ENCODE measurements around the gene FFAR3.
"Not testable (repeated sequence)": the region's sequence is repeated elsewhere in the genome, so short reads cannot be mapped to it uniquely, and the experiment has no call there.

The FFAR3 gene

DNA sequence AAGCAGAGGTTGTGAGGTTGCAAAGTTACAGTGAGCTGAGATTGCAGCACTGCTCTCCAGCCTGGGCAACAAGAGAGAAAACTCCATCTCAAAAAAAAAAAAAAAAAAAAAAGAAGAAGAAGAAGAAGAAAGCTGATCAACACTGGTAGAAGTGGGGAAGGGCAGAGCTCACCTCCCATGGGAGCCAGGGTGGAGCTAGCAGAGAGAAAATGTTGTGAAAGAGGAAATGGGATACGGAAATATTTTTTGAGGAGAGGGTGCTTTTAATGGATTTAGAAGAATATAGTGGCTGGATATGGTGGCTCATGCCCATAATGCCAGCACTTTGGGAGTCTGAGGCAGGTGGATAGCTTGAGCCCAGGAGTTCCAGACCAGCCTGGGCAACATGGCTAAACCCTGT is 19.4 kb downstream of the FFAR3 start:
- no peak for DNase-seq (ENCODE audit: low read depth in 2 of 2)

DNA sequence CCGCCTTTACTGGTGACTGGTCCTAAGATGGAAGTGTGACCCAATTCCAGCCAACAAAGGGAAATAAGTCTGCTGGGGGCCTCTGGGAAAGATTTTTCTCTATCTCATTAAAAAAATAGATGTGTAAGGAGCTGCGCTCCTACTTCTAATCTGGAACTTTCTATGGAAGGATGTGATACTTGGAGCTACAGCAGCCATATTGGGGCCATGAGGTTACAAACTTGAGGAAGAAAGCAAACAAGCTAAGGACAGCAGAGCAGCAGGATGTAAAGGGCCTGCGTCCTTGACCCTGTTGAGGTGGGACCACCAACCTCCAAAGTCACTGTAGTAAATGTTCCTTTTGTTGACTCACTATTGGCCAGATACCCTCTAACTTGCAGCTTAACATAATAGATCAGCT is 20.1 kb downstream of the FFAR3 start:
- no peak for DNase-seq (ENCODE audit: low read depth in 2 of 2)

DNA sequence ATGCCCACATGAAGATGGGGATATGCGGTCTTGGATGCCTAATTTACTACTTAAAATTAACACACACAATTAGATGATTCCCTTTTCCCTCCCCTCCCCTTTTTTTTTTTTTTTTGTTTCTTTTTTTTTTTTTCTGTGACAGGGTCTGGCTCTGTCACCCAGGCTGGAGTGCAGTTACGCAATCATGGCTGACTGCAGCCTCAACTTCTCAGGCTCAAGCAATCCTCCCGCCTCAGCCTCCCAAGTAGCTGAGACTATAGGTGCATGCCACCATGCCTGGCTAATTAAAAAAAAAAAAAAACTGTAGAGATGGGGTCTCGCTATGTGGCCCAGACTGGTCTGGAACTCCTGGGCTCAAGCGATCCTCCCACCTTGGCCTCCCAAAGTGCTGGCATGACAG is 21.3 kb downstream of the FFAR3 start:
- DNase-seq (ENCODE audit: low read depth in 2 of 2), result not testable (repeated sequence)

DNA sequence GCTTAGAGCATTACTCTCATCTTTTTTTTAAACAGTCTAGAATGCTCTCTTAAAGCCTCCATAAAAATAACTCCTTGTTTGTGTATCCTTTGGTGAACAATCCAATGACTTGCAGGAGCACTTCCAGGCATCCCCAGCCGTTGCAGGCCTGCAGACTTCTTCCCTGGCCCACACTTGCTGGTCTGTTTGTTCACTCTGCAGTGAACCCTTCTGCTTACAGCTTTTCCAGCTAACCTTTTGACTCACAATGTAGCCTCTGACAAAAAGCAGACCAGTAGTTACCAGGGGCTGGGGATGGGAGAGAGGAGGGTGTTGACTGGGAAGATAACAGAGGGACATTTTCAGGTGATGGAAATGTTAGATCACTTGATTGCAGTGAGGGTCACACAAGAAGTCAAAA is 21.7 kb downstream of the FFAR3 start:
- no peak for DNase-seq (ENCODE audit: low read depth in 2 of 2)

DNA sequence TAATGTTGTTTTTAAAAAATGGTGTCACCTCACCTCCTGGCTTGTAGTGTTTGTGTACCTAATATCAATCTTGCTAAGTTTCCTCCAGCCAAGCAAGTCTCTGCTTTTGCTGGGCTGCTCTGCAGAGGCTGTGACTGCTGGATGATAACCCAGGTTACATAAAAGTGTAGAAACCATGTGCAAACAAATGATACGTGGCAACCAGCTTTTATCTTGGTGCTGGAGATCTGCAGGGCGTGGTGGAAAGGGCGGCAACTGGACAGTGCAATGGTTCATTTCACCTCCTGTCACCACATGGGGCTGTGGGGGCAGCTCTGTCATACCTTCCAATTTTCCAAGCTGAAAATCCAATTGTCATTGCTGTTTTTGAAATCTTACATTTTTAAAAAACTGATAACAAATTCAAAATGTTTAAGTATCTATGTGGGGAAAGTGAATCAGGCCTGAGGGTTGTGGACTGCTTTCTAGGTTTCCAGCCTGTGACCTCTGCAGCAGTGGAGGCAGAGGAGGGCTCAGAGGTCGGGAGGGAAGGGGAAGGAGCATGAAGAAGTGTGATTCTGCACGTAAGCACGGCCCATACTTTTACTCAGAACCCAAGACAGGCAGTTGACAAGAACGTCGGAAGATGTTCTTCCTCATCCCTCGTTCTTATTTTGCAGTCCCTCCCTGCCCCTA is 22.3 kb downstream of the FFAR3 start:
- DNase-seq (ENCODE audit: low read depth in 2 of 2), result no peak

- no peak for DNase-seq (ENCODE audit: low read depth in 2 of 2)
These were observed 23.1 kb downstream of the FFAR3 start for GRCh38 chr19:35381318-35381717.

DNA sequence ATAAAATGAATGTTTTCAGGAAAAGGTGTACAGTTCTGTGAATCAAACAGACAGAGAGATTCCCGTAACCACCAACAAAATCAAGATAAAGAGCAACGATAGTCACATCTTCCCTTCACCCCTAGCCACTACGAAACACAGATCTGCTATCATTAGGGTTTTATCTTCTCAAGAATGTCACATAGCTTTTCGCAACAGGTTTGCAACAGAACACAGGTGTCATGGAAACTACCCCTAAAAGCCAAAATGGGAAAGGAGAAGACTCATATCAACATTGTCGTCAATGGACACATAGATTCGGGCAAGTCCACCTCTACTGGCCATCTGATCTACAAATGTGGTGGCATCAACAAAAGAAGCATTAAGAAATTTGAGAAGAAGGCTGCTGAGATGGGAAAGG is 23.7 kb downstream of the FFAR3 start:
- no peak for DNase-seq (ENCODE audit: low read depth in 2 of 2)

DNA sequence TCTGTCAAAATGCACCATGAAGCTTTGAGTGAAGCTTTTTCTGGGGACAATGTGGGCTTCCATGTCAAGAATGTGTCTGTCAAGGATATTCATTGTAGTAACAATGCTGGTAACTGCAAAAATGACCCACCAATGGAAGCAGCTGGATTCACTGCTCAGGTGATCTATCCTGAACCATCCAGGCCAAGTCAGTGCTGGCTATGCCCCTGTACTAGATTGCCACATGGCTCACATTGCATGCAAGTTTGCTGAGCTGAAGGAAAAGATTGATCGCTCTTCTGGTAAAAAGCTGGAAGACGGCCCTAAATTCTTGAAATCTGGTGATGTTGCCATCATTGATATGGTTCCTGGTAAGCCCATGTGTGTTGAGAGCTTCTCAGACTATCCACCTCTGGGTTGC is 25.3 kb downstream of the FFAR3 start:
- no peak for DNase-seq (ENCODE audit: low read depth in 2 of 2)

- DNase-seq (ENCODE audit: low read depth in 2 of 2), result no peak
These were observed 30.2 kb downstream of the FFAR3 start for GRCh38 chr19:35388277-35389054.

DNA sequence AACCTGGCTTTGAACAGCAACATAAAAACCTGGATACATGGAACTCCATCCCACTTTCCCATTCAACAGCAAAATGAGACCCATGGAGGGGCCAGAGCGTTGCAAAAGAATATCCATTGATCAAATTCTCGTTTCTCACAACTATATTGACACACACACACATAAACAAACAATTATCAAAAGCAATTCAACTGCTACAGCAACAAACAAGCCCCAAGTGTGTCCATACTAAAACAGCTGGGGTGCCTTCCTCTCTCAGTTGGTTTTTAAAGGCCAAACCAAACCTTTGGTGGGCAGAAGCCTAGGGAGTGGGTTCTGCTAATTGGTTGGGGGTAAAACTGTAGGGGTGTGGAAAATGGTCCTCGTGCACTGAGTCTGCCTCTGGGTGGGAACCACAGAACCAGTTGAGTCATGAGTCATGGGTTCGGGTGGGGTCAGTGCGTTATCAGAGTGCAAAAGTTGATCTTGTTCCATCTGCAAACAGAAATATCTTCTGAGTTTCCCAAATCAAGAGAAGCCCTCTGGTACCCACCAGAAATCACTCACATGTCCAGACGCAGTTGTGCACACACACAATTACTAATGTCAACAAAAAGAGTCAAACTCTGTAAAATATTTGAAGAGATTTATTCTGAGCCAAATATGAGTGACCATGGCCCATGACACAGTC is 31.1 kb downstream of the FFAR3 start:
- DNase-seq (ENCODE audit: low read depth in 2 of 2), result no peak

DNA sequence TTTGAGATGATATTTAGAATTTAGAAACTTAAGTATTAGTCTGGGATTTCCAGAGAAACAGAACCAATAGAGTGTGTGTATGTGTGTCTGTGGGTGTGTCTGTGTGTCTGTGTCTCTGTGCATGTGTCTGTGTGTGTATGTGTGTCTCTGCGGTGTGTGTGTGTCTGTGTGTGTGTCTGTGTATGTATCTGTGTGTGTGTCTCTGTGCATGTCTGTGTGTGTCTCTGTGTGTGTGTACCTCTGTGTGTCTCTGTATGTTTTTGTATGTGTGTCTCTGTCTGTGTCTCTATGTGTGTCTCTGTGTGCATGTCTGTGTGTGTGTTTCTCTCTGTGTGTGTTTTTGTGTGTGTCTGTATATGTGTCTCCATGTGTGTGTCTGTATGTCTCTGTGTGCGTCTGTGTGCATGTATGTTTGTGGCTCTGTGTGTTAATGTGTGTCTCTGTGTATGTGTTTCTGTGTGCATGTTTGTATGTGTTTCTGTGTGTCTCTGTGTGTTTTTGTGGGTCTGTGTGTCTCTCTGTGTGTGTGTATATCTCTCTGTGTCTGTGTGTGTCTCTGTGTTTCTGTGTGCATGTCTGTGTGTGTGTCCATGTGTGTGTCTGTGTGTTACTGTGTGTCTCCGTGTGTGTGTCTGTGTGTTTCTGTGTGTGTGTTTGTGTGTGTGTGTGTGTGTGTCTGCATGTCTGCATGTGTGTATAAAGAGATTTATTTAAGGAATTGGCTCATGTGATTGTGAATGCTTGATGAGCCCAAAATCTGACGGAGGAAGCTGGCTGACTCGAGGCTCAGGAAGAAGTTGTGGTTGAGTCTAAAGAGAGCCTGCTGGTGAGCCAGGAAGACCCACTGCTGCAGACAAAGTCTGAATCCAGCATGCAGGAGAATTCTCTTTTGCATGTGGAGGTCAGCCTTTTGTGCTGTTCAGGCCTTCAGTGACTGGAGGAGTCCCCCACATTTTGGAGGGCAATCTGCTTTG is 34.8 kb downstream of the FFAR3 start:
- DNase-seq (ENCODE audit: low read depth in 2 of 2), result no peak

GRCh38 chr19:35395382-35396199 is 37.3 kb downstream of the FFAR3 start:
- DNase-seq (ENCODE audit: low read depth in 2 of 2), result no peak

GRCh38 chr19:35396240-35396885 is 38.1 kb downstream of the FFAR3 start:
- DNase-seq (ENCODE audit: low read depth in 2 of 2), result no peak

GRCh38 chr19:35397064-35397463 is 38.8 kb downstream of the FFAR3 start:
- DNase-seq (ENCODE audit: low read depth in 2 of 2), result no peak

- DNase-seq (ENCODE audit: low read depth in 2 of 2), result no peak
These were observed 40.3 kb downstream of the FFAR3 start for GRCh38 chr19:35398570-35398969.

GRCh38 chr19:35399231-35399630 is 41.0 kb downstream of the FFAR3 start:
- no peak for DNase-seq (ENCODE audit: low read depth in 2 of 2)

DNA sequence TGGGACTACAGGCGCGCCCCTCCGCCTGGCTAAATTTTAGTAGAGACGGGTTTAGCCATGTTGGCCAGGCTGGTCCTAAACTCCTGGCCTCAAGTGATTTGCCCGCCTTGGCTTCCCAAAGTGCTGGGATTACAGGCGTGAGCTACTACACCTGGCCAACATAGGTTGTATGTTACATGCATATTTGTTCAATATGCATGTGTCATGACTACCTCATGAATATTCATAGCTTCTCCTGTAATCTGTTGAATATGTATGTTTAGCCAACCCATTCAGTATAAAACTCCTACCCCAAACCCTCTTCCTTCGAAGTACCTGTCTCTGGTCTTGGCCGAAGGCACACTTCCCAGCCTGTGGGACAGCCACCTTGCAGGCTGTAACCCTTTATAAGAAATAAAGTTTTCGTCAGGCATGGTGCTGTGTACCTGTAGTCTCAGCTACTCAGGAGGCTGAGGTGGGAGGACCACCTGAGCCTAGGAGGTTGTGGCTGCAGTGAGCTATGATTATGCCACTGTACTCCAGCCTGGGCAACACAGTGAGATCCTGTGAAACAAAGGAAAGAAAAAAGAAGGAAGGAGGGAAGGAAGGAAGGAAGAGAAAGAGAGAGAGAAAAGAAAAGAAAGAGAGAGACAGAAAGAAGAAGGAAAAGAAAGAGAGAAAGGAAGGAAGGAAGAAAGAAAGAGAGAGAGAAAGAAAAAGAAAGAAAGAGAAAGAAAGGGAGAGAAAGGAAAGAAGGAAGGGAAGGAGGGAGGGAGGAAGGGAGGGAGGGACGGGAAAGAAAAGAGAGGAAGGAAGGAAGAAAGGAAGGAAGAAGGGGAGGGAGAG is 41.9 kb downstream of the FFAR3 start:
- DNase-seq (ENCODE audit: low read depth in 2 of 2), result no peak

GRCh38 chr19:35400773-35401100 is 42.5 kb downstream of the FFAR3 start:
- DNase-seq (ENCODE audit: low read depth in 2 of 2), result no peak

DNA sequence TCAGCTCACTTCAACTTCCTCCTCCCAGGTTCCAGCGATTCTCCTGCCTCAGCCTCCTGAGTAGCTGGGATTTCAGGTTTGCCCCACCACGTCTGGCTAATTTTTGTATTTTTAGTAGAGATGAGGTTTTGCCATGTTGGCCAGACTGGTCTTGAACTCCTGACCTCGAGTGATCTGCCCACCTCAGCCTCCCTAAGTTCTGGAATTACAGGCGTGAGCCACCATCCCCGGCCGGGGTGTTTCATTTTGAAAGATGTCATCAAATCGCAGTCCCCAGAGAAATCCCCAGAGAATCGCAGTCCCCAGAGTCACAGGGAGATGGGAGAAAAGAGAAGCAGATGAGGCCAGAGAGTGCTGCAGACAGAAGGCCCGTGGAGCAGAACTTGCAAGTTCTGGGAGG is 43.2 kb downstream of the FFAR3 start:
- not testable (repeated sequence) for DNase-seq (ENCODE audit: low read depth in 2 of 2)
